Fibroblast of lung (primary cell): ENCODE data around the gene NFATC4. TPM values are rescaled to one million over a fixed set of nuclear protein-coding genes. Genes with fewer than 3 reads are reported as not detected.

Experiments
- DNase-seq, 2 donors: peaks; one replicate each; pipeline versions ENCODE4 v3.0.0 to v3.0.0-alpha.2; 2010; ENCODE audit warnings: low read depth in 2 of 2
- H2AFZ ChIP-seq: 2 replicates; pipeline ENCODE4 v1.5.1; 2012; ENCODE audit warnings: low read length, control low read depth, inconsistent platforms
- H3K27ac ChIP-seq: 2 replicates; pipeline ENCODE4 v1.5.1; 2011; ENCODE audit warnings: low read length, control low read depth; ENCODE audit not compliant: insufficient read depth
- H3K27me3 ChIP-seq: 2 replicates; pipeline ENCODE4 v1.5.1; 2011; ENCODE audit warnings: mild to moderate bottlenecking, low read length; ENCODE audit not compliant: control insufficient read depth, insufficient read depth
- H3K36me3 ChIP-seq: 2 replicates; pipeline ENCODE4 v1.5.1; 2011; ENCODE audit warnings: low read length; ENCODE audit not compliant: control insufficient read depth, insufficient read depth
- H3K4me1 ChIP-seq: 2 replicates; pipeline ENCODE4 v1.5.1; 2011; ENCODE audit warnings: low read length; ENCODE audit not compliant: control insufficient read depth, insufficient read depth; ENCODE audit errors: extremely low read depth
- H3K4me2 ChIP-seq: 2 replicates; pipeline ENCODE4 v1.5.1; 2011; ENCODE audit warnings: low read length, control low read depth; ENCODE audit not compliant: insufficient read depth; ENCODE audit errors: extremely low read depth
- H3K4me3 ChIP-seq, 4 experiments: fragments of 200-600 bp in 1 of 4; sonication (generic) in 1 of 4; replicated peaks in 1 of 4; 2 replicates each; pipeline ENCODE4 v1.5.1; 2011 to 2016; ENCODE audit warnings: low read length in 4 of 4, low read depth in 3 of 4, mild to moderate bottlenecking in 3 of 4, control low read depth in 2 of 4, inconsistent platforms in 1 of 4, mixed read lengths in 1 of 4; ENCODE audit not compliant: insufficient read depth in 1 of 4; ENCODE audit errors: control extremely low read depth in 1 of 4
- H3K79me2 ChIP-seq: 2 replicates; pipeline ENCODE4 v1.5.1; 2012; ENCODE audit warnings: mild to moderate bottlenecking, low read length, inconsistent platforms; ENCODE audit not compliant: control insufficient read depth, insufficient read depth
- H3K9ac ChIP-seq: 2 replicates; pipeline ENCODE4 v1.5.1; 2011; ENCODE audit warnings: mild to moderate bottlenecking, low read length, control low read depth; ENCODE audit not compliant: insufficient read depth
- H3K9me3 ChIP-seq: 2 replicates; pipeline ENCODE4 v1.5.1; 2012; ENCODE audit warnings: low read depth, low read length; ENCODE audit not compliant: control insufficient read depth, insufficient read depth
- H4K20me1 ChIP-seq: 2 replicates; pipeline ENCODE4 v1.5.1; 2011; ENCODE audit warnings: low read length; ENCODE audit not compliant: control insufficient read depth, insufficient read depth; ENCODE audit errors: extremely low read depth
- EZH2 ChIP-seq: IDR thresholded peaks from 2 replicates; pipeline ENCODE4 v1.5.1; 2012; ENCODE audit warnings: low read length, control low read depth, mild to moderate bottlenecking; ENCODE audit errors: missing control alignments
- polyA plus RNA-seq, 2 donors: library from polyadenylated mRNA; depleted of rRNA in 1 of 2; stranded (reverse) in 1 of 2; unstranded in 1 of 2; fragments of >200 nt; gene quantifications; 2 replicates each; pipeline ENCODE4 v1.2.1, GENCODE V29; 2011 to 2012; ENCODE audit warnings: missing spikeins in 1 of 2
- total RNA-seq: library from RNA; depleted of rRNA; stranded (reverse); fragments of >200 nt; gene quantifications from 2 replicates; pipeline ENCODE4 v1.2.1, GENCODE V29; 2014
- TF ChIP-seq, protein P1 (sequence below), 2 donors: IDR thresholded peaks in 1 of 2; conservative IDR thresholded peaks in 1 of 2; 1 replicate in 1 of 2; 2 replicates in 1 of 2; pipeline ENCODE4 v1.5.1; 2011 to 2012; ENCODE audit warnings: low read length in 2 of 2, control low read depth in 1 of 2, inconsistent platforms in 1 of 2, low read depth in 1 of 2, mild to moderate bottlenecking in 1 of 2

Gene NFATC4
- total and polyA plus RNA-seq, 2 donors (not counting 1 experiment from before 2014, with no cell fraction given): 27.1 to 59.9 TPM

DNA sequence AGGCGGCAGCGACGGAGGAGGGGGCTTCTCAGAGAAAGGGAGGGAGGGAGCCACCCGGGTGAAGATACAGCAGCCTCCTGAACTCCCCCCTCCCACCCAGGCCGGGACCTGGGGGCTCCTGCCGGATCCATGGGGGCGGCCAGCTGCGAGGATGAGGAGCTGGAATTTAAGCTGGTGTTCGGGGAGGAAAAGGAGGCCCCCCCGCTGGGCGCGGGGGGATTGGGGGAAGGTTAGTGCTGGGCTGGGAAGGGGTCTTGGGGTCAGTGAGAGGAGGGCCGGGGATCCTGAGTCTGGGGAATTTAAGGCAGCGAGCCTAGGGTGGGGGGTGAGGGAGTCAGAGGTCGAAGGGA, 203 bp downstream of the NFATC4 start:
- peaks cover 10% of the 10 kb centered on the region for H3K36me3 ChIP-seq
- H3K4me3 ChIP-seq: peak overlapping the region; percentile 79 to 100 (median 90)
- TF ChIP-seq EZH2: no peak
- TF ChIP-seq, protein P1, sequence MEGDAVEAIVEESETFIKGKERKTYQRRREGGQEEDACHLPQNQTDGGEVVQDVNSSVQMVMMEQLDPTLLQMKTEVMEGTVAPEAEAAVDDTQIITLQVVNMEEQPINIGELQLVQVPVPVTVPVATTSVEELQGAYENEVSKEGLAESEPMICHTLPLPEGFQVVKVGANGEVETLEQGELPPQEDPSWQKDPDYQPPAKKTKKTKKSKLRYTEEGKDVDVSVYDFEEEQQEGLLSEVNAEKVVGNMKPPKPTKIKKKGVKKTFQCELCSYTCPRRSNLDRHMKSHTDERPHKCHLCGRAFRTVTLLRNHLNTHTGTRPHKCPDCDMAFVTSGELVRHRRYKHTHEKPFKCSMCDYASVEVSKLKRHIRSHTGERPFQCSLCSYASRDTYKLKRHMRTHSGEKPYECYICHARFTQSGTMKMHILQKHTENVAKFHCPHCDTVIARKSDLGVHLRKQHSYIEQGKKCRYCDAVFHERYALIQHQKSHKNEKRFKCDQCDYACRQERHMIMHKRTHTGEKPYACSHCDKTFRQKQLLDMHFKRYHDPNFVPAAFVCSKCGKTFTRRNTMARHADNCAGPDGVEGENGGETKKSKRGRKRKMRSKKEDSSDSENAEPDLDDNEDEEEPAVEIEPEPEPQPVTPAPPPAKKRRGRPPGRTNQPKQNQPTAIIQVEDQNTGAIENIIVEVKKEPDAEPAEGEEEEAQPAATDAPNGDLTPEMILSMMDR (conservative IDR thresholded peaks at IDR 0.05 in 1 of 2, IDR thresholded peaks at IDR 0.05 in 1 of 2; ENCODE audit: low read depth in 1 of 2, low read length in 2 of 2): no peak
- peaks cover 31% of the 10 kb centered on the region for H3K4me1 ChIP-seq
- H3K9me3 ChIP-seq: no peaks in the 10 kb centered on the region
- peak overlapping the region; percentile 92 for H3K27ac ChIP-seq
- no peaks in the 10 kb centered on the region for H3K27me3 ChIP-seq
- DNase-seq: no peak
- peak overlapping the region; percentile 91 for H3K9ac ChIP-seq
- peaks cover 9% of the 10 kb centered on the region for H3K79me2 ChIP-seq
- no peak overlapping the region for H2AFZ ChIP-seq
- no peaks in the 10 kb centered on the region for H4K20me1 ChIP-seq
- peak overlapping the region; percentile 70 for H3K4me2 ChIP-seq

DNA sequence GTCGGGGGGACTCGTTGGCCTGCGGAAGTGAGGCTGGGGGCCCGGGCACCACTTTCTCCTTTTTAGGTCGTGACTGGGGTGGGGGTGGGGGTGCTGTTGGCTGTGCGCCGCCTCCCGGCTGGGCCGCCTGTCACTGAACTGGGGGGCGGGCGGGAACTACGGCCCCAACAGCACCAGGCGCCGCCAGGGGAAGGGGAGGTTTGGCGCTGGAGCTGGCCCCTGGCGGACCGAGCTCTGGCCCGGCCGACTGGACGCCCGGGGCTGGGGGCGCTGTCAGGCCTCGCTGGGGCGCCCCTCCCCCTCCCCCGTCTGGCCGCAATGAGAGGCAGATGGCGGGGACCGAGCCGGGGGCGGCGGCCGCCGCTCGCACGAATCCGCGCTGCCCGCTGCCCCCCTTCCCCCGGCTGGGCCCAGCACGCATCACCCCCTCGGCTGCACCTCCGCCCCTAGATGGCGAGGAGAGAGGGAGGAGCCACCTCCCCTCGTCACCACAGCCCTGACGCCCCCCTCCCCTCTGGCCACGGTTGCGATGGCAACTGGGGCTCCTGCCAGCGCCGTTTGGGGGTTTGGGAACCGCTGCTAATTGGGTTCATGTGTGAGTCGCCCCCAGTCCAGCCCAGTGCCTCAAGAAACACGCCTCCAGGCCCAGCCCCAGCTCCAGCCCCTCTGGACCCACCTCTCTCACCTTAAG, 723 bp downstream of the NFATC4 start:
- Histone ChIP-seq H3K4me3 (peak overlapping the region; percentile 79 to 100 (median 90)), H3K4me1 (peaks cover 31% of the 10 kb centered on the region), H2AFZ (no peak overlapping the region), H3K27me3 (no peaks in the 10 kb centered on the region), H3K36me3 (peaks cover 15% of the 10 kb centered on the region), H3K4me2 (peak overlapping the region; percentile 87), H3K9ac (peak overlapping the region; percentile 91), H3K27ac (peak overlapping the region; percentile 92), H3K79me2 (peaks cover 9% of the 10 kb centered on the region), H4K20me1 (no peaks in the 10 kb centered on the region), H3K9me3 (no peaks in the 10 kb centered on the region)
- DNase-seq: peak; percentile 69 to 75
- TF ChIP-seq EZH2: no peak
- TF ChIP-seq, protein P1 (conservative IDR thresholded peaks at IDR 0.05 in 1 of 2, IDR thresholded peaks at IDR 0.05 in 1 of 2; ENCODE audit: low read depth in 1 of 2, low read length in 2 of 2): no peak

DNA sequence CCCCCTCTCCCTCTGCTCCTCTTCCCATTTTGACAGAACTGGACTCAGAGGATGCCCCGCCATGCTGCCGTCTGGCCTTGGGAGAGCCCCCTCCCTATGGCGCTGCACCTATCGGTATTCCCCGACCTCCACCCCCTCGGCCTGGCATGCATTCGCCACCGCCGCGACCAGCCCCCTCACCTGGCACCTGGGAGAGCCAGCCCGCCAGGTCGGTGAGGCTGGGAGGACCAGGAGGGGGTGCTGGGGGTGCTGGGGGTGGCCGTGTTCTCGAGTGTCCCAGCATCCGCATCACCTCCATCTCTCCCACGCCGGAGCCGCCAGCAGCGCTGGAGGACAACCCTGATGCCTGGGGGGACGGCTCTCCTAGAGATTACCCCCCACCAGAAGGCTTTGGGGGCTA, 1.5 kb downstream of the NFATC4 start:
- Histone ChIP-seq H3K4me3 (peak overlapping the region; percentile 56 to 100 (median 88)), H2AFZ (no peak overlapping the region), H3K79me2 (peaks cover 9% of the 10 kb centered on the region), H3K9ac (peak overlapping the region; percentile 91), H3K27ac (peak overlapping the region; percentile 92), H3K9me3 (no peaks in the 10 kb centered on the region), H4K20me1 (no peaks in the 10 kb centered on the region), H3K36me3 (peaks cover 16% of the 10 kb centered on the region), H3K4me1 (peaks cover 31% of the 10 kb centered on the region), H3K4me2 (peak overlapping the region; percentile 87), H3K27me3 (no peaks in the 10 kb centered on the region)
- TF ChIP-seq EZH2: no peak
- TF ChIP-seq, protein P1 (conservative IDR thresholded peaks at IDR 0.05 in 1 of 2, IDR thresholded peaks at IDR 0.05 in 1 of 2; ENCODE audit: low read depth in 1 of 2, low read length in 2 of 2): no peak
- no peak for DNase-seq
